ENCODE data around the gene AZIN2.
"Not testable (repeated sequence)": the region's sequence is repeated elsewhere in the genome, so short reads cannot be mapped to it uniquely, and the experiment has no call there.

AZIN2 gene

GRCh38 chr1:33132549-33132948 is 51.6 kb downstream of the AZIN2 start:
- H3K27me3 ChIP-seq (ENCODE audit: low read depth), result no peaks in the 10 kb centered on the region
- 0 out of 2 replicates have a peak, but pooled peaks cover 4% of the 10 kb centered on the region for H3K4me1 ChIP-seq
- no peaks in the 10 kb centered on the region for H3K9me3 ChIP-seq
- no peaks in the 10 kb centered on the region for H3K36me3 ChIP-seq (replicated peaks)
- no peak for DNase-seq (ENCODE audit: low spot score in 2 of 2)
- in situ Hi-C loops (cut with MboI; ENCODE audit: low sequenced_read_pairs), result loop anchor here (25.0 kb wide), 1 partner anchor 480 kb away; no protein-coding TSS in a partner anchor
- no peak overlapping the region for H3K4me3 ChIP-seq

DNA sequence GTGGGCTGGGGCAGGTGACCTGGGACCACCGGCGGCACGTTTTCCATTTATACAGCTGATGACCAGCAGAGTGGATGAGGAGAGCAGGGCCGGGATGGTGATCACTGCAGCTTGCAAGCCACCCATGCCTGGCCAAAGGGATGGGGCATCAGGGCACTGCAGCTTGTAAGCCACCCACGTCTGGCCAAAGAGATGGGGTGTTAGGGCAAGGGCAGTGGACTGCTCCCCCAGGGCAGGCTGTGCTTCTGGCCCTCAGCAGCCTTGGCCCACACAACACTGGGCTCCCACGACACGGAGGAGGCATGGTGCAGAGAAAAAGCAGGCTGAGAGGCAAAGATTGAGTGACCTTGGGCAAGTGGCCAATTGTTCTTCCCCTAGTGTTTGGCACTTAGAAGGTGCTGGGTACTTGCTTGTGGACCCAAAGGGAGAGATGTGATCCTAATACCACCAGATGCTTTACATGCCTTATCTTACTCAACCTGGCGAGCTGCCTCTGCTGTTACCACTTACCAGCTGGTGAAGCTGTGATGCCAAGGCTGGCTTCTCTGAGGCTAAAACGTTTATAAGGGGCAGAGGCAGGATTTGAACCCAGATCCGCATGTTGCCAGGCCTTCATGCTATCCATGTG is 52.6 kb downstream of the AZIN2 start:
- H3K4me1 ChIP-seq, result no peaks in the 10 kb centered on the region
- H3K36me3 ChIP-seq (replicated peaks), result no peaks in the 10 kb centered on the region
- no peaks in the 10 kb centered on the region for H3K9me3 ChIP-seq
- H3K4me3 ChIP-seq, result no peak overlapping the region
- no peak for DNase-seq (ENCODE audit: low spot score in 2 of 2)
- in situ Hi-C loops (cut with MboI; ENCODE audit: low sequenced_read_pairs), result loop anchor here (25.0 kb wide), 1 partner anchor 479 kb away; no protein-coding TSS in a partner anchor
- no peaks in the 10 kb centered on the region for H3K27me3 ChIP-seq (ENCODE audit: low read depth)

DNA sequence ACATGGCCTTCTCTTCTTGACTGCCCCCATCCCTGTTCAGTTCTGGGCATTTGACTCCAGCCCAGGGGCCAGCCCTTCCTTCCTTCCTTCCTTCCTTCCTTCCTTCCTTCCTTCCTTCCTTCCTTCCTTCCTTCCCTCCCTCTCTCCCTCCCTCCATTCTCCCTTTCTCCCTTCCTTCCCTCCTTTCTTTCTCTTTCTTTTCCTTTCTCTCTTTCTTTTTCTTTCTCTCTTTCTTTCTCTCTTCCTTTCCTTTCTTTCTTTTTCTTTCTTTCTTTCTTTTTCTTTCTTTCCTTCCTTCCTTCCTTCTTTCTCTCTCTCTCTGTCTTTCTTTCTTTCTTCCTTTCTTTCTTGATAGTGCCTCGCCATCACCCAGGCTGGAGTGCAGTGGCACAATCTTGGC is 55.1 kb downstream of the AZIN2 start:
- not testable (repeated sequence) for H3K27me3 ChIP-seq (ENCODE audit: low read depth); H3K9me3 ChIP-seq; H3K4me1 ChIP-seq; DNase-seq (ENCODE audit: low spot score in 2 of 2); H3K36me3 ChIP-seq (replicated peaks); H3K4me3 ChIP-seq
- in situ Hi-C loops (cut with MboI; ENCODE audit: low sequenced_read_pairs), result loop anchor here (25.0 kb wide), 1 partner anchor 476 kb away; no protein-coding TSS in a partner anchor

- H3K4me1 ChIP-seq, result no peaks in the 10 kb centered on the region
- in situ Hi-C loops (cut with MboI; ENCODE audit: low sequenced_read_pairs), result loop anchor here (25.0 kb wide), 1 partner anchor 475 kb away; no protein-coding TSS in a partner anchor
- peak; percentile 15 to 76 for DNase-seq (ENCODE audit: low spot score in 2 of 2)
- no peaks in the 10 kb centered on the region for H3K36me3 ChIP-seq (replicated peaks)
- H3K27me3 ChIP-seq (ENCODE audit: low read depth), result no peaks in the 10 kb centered on the region
- H3K9me3 ChIP-seq, result no peaks in the 10 kb centered on the region
- H3K4me3 ChIP-seq, result no peak overlapping the region
Measured at GRCh38 chr1:33137800-33138199, 56.8 kb downstream of the AZIN2 start.

- DNase-seq (ENCODE audit: low spot score in 2 of 2), result no peak
- Histone ChIP-seq H3K27me3 (ENCODE audit: low read depth) (no peaks in the 10 kb centered on the region), H3K36me3 (replicated peaks) (no peaks in the 10 kb centered on the region), H3K9me3 (no peaks in the 10 kb centered on the region), H3K4me3 (no peak overlapping the region), H3K4me1 (no peaks in the 10 kb centered on the region)
- in situ Hi-C loops (cut with MboI; ENCODE audit: low sequenced_read_pairs), result loop anchor here (25.0 kb wide), 1 partner anchor 472 kb away; no protein-coding TSS in a partner anchor
Measured at GRCh38 chr1:33140153-33141149, 59.5 kb downstream of the AZIN2 start.

- no peak for DNase-seq (ENCODE audit: low spot score in 2 of 2)
Measured at GRCh38 chr1:33141216-33141615, 60.3 kb downstream of the AZIN2 start.

GRCh38 chr1:33141781-33142180 is 60.8 kb downstream of the AZIN2 start:
- no peaks in the 10 kb centered on the region for H3K27me3 ChIP-seq (ENCODE audit: low read depth)
- no peak overlapping the region for H3K4me3 ChIP-seq
- in situ Hi-C loops (cut with MboI; ENCODE audit: low sequenced_read_pairs), result loop anchor here (25.0 kb wide), 1 partner anchor 471 kb away; no protein-coding TSS in a partner anchor
- no peaks in the 10 kb centered on the region for H3K9me3 ChIP-seq
- no peaks in the 10 kb centered on the region for H3K36me3 ChIP-seq (replicated peaks)
- DNase-seq (ENCODE audit: low spot score in 2 of 2), result no peak
- H3K4me1 ChIP-seq, result no peaks in the 10 kb centered on the region

More at GRCh38 chr1:33141216-33141615, 60.3 kb downstream of the AZIN2 start:
- Histone ChIP-seq H3K9me3 (no peaks in the 10 kb centered on the region), H3K36me3 (replicated peaks) (no peaks in the 10 kb centered on the region), H3K4me3 (no peak overlapping the region), H3K4me1 (no peaks in the 10 kb centered on the region), H3K27me3 (ENCODE audit: low read depth) (no peaks in the 10 kb centered on the region)
- in situ Hi-C loops (cut with MboI; ENCODE audit: low sequenced_read_pairs), result loop anchor here (25.0 kb wide), 1 partner anchor 471 kb away; no protein-coding TSS in a partner anchor

GRCh38 chr1:33142483-33143064 is 61.6 kb downstream of the AZIN2 start:
- Histone ChIP-seq H3K9me3 (no peaks in the 10 kb centered on the region), H3K4me3 (no peak overlapping the region), H3K27me3 (ENCODE audit: low read depth) (no peaks in the 10 kb centered on the region), H3K36me3 (replicated peaks) (no peaks in the 10 kb centered on the region), H3K4me1 (no peaks in the 10 kb centered on the region)
- DNase-seq (ENCODE audit: low spot score in 2 of 2), result no peak
- in situ Hi-C loops (cut with MboI; ENCODE audit: low sequenced_read_pairs), result loop anchor here (25.0 kb wide), 1 partner anchor 470 kb away; no protein-coding TSS in a partner anchor

- in situ Hi-C loops (cut with MboI; ENCODE audit: low sequenced_read_pairs), result loop anchor here (25.0 kb wide), 1 partner anchor 469 kb away; no protein-coding TSS in a partner anchor
- no peaks in the 10 kb centered on the region for H3K36me3 ChIP-seq (replicated peaks)
- no peaks in the 10 kb centered on the region for H3K27me3 ChIP-seq (ENCODE audit: low read depth)
- no peaks in the 10 kb centered on the region for H3K9me3 ChIP-seq
- DNase-seq (ENCODE audit: low spot score in 2 of 2), result no peak
- H3K4me3 ChIP-seq, result no peak overlapping the region
- H3K4me1 ChIP-seq, result no peaks in the 10 kb centered on the region
Measured at GRCh38 chr1:33143176-33143575, 62.2 kb downstream of the AZIN2 start.

- DNase-seq (ENCODE audit: low spot score in 2 of 2), result no peak
- Histone ChIP-seq H3K9me3 (no peaks in the 10 kb centered on the region), H3K36me3 (replicated peaks) (no peaks in the 10 kb centered on the region), H3K27me3 (ENCODE audit: low read depth) (no peaks in the 10 kb centered on the region), H3K4me1 (no peaks in the 10 kb centered on the region), H3K4me3 (no peak overlapping the region)
- in situ Hi-C loops (cut with MboI; ENCODE audit: low sequenced_read_pairs), result loop anchor here (25.0 kb wide), 1 partner anchor 469 kb away; no protein-coding TSS in a partner anchor
Measured at GRCh38 chr1:33143698-33144097, 62.7 kb downstream of the AZIN2 start.

DNA sequence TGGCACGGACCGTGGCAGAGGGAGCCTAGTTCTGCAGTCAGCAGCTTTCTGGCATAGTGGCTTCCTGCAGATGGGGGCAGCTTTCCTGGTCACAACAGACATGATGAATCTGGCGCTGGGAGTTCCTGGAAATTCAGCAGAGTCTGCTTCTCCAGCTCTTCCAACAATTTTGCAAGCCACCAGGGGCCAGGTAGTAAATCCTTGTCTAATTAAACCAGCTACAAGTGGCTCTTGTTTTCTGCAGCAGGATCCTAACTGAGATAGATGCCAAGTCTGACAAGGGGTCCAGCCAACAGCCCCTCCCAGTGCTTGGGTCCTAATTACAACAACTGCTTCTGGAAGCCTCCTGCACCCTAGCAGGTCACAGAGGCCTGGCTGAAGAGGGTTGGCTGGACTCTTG is 65.0 kb downstream of the AZIN2 start:
- Histone ChIP-seq H3K4me1 (no peaks in the 10 kb centered on the region), H3K36me3 (replicated peaks) (no peaks in the 10 kb centered on the region), H3K9me3 (no peaks in the 10 kb centered on the region), H3K27me3 (ENCODE audit: low read depth) (no peaks in the 10 kb centered on the region), H3K4me3 (no peak overlapping the region)
- no peak for DNase-seq (ENCODE audit: low spot score in 2 of 2)
- in situ Hi-C loops (cut with MboI; ENCODE audit: low sequenced_read_pairs), result loop anchor here (25.0 kb wide), 1 partner anchor 466 kb away; no protein-coding TSS in a partner anchor

GRCh38 chr1:33147275-33147996 is 66.5 kb downstream of the AZIN2 start:
- Histone ChIP-seq H3K4me1 (peaks cover 4% of the 10 kb centered on the region), H3K4me3 (no peak overlapping the region), H3K9me3 (no peaks in the 10 kb centered on the region), H3K36me3 (replicated peaks) (no peaks in the 10 kb centered on the region), H3K27me3 (ENCODE audit: low read depth) (no peaks in the 10 kb centered on the region)
- in situ Hi-C loops (cut with MboI; ENCODE audit: low sequenced_read_pairs), result loop anchor here (25.0 kb wide), 1 partner anchor 465 kb away; no protein-coding TSS in a partner anchor
- no peak for DNase-seq (ENCODE audit: low spot score in 2 of 2)

- Histone ChIP-seq H3K36me3 (replicated peaks) (no peaks in the 10 kb centered on the region), H3K4me1 (peaks cover 8% of the 10 kb centered on the region), H3K4me3 (no peak overlapping the region), H3K9me3 (no peaks in the 10 kb centered on the region), H3K27me3 (ENCODE audit: low read depth) (no peaks in the 10 kb centered on the region)
- peak; percentile 30 to 57 for DNase-seq (ENCODE audit: low spot score in 2 of 2)
- in situ Hi-C loops (cut with MboI; ENCODE audit: low sequenced_read_pairs), result loop anchor here (25.0 kb wide), 1 partner anchor 464 kb away; no protein-coding TSS in a partner anchor
Measured at GRCh38 chr1:33147997-33148314, 67.0 kb downstream of the AZIN2 start.

Measured in HAP-1 (cell line).